GM19035 (cell line): ENCODE measurements around the gene EXOC2.
A peak's percentile ranks its signal among the peaks of the same experiment; 100 is the strongest.
"Not testable (repeated sequence)": the region's sequence is repeated elsewhere in the genome, so short reads cannot be mapped to it uniquely, and the experiment has no call there.

Experiments
- ATAC-seq: cut with Tn5 transposase; IDR thresholded peaks from one replicate; pipeline ENCODE4 v1.9.1; 2021; ENCODE audit not compliant: unreplicated experiment

The EXOC2 gene

DNA sequence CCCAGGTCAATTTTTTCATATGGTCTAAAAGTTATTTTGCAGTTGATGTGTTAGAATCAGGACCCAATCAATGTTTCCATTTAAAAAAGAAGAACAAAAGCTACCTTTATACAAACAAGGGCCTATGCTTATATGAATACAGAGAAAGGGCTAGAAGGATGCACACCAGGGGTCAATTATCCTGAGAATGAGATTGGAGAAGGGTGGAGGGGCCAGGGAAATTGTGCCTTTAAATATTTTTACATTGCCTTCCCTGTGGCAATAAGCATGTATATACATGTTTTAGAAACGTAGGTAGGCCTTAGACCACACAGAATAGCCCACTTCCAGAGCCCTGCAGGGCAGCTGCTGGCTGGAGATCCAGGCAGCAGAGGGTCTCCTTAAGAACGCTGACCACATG is 12.7 kb downstream of the EXOC2 start:
- ATAC-seq = no peak

- ATAC-seq = no peak
Observed at GRCh38 chr6:679282-679681, 13.7 kb downstream of the EXOC2 start.

DNA sequence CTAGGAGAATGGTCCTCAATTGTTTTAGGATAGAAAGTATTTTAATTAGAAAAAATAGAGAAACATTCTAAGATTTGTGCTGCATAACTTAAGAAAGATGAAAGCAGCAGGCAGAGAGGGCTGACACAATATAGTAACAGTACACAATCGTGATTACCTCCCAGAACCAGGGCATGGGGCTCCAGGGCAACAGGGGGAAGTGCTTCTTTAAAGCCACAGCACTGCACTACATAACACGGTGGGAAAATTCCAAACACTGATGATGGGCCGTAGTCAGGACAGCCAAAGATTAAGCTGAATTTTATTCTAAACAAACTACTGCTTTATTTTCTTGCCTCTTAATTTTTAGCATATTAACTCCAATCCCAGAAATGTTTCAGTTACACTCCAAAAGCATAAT is 14.4 kb downstream of the EXOC2 start:
- no peak for ATAC-seq

- no peak for ATAC-seq
Observed at GRCh38 chr6:677919-678318, 15.0 kb downstream of the EXOC2 start.

DNA sequence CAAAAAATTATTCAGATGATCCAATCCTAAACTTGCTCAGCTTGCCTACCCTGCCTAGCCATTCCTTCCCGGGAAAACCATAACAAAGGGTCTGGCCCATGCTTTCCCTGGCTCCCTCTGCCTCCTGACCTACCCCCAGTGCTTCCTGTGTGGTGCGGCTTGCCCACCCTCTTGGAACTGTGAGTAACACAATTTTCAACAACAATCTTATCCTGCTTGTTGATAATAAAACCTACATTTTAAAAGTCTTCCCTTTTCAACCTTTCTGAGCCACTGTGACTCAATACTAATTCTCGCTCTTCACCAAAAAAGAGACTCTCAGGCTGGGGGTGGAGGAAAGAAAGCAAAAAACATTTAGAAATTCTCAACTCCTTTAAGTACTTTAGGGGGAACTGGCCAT is 18.0 kb downstream of the EXOC2 start:
- ATAC-seq = no peak

GRCh38 chr6:674406-674805 is 18.5 kb downstream of the EXOC2 start:
- no peak for ATAC-seq

DNA sequence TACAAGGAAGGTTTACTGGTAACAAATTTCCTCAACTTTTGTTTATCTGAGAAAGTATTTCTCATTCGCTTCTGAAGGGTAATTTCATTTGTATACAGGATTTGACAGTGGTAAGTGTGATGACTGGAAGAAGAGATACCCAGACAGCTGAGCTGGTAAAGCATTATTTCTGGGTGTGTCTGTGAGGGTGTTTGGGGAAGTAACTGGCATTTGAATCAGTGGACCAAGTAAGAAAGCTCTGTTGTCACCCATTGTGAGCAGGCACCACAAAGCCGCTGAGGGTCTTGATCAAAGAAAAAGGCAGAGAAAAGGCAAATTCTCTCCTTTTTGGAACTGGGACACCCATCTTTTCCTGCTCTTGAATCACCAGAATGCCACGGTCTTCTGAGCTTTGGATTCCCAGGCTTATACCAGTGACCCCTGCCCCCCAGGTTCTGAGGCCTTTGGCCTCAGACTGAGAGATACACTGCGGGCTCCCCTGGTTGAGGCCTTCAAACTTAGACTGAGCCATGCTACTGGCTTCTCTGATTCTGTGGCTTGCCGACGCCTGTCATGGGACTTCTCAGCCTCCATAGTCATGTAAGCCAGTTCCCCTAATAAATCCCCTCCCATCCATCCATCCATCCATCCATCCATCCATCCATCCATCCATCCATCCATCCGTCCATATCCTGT is 25.5 kb downstream of the EXOC2 start:
- ATAC-seq = no peak

DNA sequence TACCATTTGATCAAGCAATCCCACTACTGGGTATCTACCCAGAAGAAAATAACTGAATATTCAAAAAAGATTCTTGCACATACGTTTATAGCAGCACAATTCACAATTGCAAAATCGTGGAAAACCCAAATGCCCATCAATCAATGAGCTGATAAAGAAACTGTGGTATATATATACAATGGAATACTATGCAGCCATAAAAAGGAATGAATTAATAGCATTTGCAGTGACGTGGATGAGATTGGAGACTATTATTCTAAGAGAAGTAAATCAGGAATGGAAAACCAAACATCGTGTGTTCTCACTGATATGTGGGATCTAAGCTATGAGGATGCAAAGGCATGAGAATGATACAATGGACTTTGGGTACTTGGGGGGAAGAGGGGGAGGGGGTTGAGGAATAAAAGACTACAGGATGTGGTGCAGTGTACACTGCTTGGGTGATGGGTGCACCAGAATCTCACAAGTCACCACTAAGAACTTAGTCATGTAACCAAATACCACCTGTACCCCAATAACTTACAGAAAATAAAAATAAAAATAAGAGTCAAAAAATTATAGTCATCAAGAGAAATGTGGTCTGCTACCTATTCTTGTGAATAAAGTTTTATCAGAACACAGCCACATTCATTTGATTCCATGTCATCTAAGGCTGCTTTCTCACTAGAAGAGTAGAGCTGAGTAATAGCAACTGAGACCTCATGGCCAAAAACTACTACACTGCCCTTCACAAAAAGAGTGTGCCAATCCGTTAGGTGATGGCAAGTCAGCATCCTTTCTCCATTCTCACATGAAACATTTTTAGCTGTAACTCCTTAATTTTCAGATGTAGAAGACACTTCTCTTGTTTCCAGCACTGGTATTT is 27.3 kb downstream of the EXOC2 start:
- ATAC-seq = no peak

DNA sequence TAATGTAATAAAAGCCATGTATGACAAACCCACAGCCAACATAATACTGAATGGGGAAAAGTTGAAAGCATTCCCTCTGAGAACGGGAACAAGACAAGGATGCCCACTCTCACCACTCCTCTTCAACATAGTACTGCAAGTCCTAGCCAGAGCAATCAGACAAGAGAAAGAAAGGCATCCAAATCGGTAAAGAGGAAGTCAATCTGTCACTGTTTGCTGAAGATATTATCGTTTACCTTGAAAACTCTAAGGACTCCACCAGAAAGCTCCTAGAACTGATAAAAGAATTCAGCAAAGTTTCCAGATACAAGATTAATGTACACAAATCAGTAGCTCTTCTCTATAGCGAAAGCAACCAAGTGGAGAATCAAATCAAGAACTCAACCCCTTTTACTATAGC is 29.2 kb downstream of the EXOC2 start:
- ATAC-seq = not testable (repeated sequence)

DNA sequence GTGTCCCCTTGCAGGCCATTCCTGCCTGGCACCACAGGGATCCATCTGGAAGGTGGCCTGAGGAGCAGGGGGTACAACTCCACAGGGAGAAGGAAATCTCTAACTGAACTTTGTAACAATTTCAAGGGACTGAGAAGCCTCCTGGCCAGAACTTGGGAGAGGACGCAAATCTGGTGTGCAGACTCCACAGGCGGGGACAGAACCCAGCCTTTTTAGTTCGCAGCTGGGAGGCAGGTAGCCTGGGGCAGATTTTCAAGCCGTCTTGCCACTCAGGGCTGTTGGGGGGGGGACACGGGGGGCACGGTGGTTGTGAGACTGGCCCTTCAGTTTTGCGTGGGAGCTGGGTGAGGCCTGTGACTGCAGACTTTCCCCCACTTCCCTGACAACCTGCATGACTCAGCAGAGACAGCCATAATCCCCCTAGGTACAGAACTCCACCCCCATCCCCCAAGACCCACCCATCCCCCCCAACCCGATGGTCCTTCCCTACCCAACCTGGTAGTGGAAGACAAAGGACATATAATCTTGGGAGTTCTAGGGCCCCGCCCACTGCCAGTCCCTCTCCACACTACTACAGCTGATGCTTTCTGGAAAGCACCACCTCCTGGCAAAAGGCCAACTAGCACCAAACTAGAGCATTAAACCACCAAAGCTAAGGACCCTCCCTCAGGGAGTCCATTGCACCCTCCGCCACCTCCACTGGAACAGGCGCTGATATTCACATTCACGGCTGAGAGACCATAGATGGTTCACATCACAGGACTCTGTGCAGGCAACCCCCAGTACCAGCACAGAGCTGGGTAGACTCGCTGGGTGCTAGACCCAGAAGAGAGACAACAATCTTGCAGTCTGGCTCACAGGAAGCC is 33.0 kb downstream of the EXOC2 start:
- no peak for ATAC-seq

- ATAC-seq = no peak
Observed at GRCh38 chr6:658244-658643, 34.7 kb downstream of the EXOC2 start.

DNA sequence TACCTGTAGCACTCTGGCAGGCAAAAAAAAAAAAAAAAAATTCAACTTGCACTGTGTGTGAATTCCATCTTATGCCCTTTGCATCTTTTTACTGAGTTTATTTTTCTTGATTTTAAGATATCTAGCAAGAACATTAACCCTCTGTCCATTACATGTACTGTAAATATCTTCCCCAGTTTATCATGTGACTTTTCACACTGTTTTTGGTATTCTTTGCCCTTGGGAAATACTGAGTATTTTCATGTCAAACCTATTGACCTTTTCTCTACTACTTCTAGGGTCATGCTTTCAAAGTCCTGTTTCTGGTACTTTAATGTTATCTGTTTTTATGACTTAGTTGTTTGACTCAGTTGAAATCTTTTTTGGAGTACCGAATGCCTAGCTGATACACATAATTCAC is 35.2 kb downstream of the EXOC2 start:
- no peak for ATAC-seq

DNA sequence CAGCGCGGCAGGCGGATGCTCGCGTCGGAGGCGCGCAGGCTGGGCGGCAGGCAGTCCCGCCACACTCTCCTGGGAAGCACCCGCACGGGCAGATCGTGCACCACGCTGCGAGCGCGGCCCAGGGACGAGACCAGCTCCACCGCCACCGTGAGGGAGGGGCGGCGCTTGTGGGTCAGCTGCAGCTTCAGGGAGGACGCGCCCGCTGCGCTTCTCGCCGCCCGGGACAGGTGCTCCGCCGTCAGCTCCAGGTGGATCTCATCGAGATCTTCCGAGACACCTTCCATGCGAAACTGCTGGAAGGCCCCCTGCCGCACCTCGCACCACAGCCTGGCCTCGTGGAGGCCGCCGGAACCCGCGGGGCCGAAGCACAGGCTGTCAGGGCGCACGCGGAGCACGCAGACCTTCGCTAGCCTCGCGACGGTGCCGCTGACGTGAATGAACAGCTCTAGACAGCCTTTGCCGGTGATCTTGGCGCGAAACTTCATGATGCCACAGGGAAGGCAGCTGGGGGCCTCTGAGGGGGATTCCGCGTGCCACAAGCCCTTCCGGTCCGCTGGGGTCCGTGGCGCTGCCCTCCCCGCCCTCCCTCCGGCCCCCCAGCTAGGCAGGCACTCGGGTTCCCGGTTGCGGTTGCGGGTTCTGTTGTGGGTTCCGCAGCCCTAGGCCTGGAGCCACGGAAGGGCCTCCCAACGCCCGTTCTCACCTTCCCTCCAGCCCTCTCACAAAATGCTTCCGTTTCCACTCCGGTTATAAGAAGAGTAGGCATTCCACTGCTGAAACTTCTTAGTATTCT is 36.3 kb downstream of the EXOC2 start, which contains the start of gene HUS1B:
Gene HUS1B (minus strand): TSS at position 641 of the 793 bp plus-strand sequence. CDS start 156 bp downstream, at position 485.
- ATAC-seq = no peak

- ATAC-seq = no peak
Observed at GRCh38 chr6:654136-654535, 38.8 kb downstream of the EXOC2 start.

DNA sequence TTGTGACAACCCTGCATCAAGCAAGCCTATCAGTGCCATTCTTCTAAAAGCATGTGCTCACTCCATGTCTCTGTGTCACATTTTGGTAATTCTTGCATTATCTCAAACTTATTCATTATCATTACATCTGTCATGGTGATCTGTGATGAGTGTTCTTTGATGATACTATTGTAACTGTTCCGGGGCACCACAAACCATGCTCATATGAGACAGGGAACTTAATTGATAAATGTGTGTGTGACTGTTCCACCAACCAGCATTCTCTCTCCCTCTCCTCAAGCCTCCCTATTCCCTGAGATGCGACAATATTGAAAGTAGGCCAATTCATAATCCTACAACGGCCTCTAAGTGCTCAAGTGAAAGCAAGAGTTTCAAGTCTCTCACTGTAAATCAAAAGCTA is 40.1 kb downstream of the EXOC2 start:
- no peak for ATAC-seq

DNA sequence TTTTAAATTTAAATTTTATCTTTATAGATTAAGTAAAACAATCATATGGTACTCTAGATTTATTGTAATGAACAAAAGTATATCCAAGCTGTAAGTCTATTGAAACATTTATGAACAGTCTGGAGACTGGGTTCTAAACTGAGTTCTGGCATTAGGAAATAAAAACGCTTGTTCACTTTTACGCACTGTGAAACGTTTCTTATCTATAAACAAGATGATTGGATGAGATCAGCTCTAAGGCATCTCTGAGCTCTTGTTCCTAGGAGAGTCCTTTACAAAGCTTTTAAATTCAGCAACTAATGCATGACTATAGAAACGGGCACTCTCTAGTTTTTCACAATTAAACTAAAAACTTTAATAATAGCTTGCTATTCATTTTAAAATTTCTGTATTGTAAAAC is 42.8 kb downstream of the EXOC2 start:
- ATAC-seq = no peak

DNA sequence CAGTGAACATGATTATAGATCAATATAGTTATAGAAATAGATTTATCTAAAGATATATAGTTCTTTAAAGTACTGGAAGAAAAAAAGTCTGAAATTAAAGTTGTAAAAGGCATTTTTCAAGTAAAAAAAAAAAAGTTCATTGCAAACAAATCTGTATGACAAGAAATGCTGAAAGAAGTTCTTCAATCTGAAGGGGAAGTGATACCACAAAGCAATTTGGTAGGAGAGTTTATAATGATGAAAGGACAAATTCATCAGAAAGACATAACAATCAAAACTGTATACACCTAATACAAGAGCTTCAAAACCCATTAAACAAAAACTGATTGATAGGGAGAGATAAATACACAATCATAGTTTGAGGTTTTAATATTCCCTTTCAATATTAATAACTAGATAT is 50.1 kb downstream of the EXOC2 start:
- ATAC-seq = no peak

DNA sequence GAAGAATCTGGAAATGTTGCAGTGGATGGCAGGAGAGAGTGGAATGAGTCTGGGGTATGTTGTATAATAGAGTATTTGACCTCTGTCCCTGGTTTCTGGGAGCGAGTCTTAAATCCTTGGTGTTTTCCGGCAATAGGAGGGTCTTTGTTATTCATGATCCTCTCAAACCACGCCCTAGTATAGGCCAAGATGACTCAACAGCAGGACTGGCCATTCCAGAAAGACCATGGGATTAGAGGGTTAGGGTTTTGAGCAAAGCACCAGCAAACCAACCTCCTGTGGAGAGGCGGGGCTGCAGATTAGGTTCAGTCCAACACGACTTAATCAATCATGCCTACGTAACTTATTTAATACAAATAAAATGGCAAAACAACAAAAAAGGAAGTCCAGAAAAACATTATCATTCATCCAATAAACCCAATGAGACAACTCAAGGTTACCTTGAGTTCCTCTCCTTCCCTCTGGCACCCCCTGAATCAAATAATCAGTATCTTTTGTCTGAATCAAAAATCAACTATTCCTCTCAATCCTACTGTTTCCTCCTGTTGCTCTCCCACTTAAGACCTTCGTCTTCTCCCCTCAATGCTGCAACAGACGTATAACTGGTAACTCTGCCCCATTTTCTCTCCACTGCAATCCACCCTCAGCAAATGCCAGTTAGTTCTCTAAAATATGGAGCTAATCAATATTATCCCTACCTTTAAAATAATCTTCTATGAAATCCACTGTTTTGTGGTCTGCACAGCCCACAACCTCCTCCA is 51.5 kb downstream of the EXOC2 start:
- no peak for ATAC-seq

DNA sequence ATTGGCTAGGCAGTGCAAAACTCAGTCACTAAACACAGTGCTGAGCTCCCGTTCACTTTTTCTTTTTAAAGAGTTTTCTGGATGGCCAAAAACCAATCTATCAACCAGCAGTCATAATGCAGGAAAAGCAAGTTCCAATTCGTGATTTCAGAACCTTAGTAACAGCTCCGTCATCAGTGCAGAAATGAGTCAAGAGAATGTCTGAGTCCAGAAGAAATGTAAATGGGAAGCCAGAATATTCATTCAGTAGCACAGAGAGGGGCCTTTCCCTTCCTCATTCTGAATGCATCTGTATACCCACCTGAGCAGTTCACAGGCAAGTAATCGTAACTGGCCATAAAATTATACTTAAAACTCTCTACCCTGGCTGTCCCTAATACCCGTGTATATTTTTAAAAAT is 56.5 kb downstream of the EXOC2 start:
- peak; percentile 67 for ATAC-seq

DNA sequence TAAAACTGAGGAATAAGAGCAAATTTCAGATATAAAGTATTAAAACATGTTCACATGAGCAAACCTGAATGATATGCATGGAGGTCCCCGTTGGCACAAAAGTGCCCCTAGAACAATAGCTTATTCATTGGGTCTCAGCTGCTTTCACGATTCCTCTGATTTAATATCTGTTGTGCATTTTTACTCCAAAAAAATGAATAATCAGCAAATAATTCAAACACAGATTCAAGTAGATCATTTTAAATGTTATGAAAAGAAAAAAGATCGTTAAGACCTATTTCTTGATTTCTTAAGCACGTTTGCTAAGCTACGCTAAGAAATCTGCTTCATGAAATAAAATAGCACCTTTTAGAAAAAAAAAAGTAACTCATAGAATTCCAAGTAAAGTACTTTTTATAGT is 57.7 kb downstream of the EXOC2 start:
- no peak for ATAC-seq
